ENCODE results near the gene SLC25A21. TPM values are rescaled to one million over a fixed set of nuclear protein-coding genes. Genes with fewer than 3 reads are reported as not detected.

The SLC25A21 gene
- total RNA-seq, 1 donor from 2014 or later: 6.4 TPM

- Histone ChIP-seq H3K9me3 (ENCODE audit: low read depth) (no peaks in the 10 kb centered on the region), H3K4me1 (peaks cover 15% of the 10 kb centered on the region), H3F3A (ENCODE audit: low read depth) (no peaks in the 10 kb centered on the region), H3K4me3 (no peak overlapping the region), H3K4me2 (no peak overlapping the region), H3K79me2 (ENCODE audit: low read depth) (no peaks in the 10 kb centered on the region), H3K36me3 (no peaks in the 10 kb centered on the region), H4K20me1 (ENCODE audit: low read depth) (no peaks in the 10 kb centered on the region), H2AFZ (replicated peaks) (no peak overlapping the region), H3K9ac (no peak overlapping the region), H3K27ac (no peak overlapping the region), H3K27me3 (no peaks in the 10 kb centered on the region)
- Mint-ChIP-seq H3K27ac (no peak overlapping the region), H3K4me1 (peaks cover 5% of the 10 kb centered on the region), H3K36me3 (no peaks in the 10 kb centered on the region), H3K4me3 (no peak overlapping the region), H3K27me3 (ENCODE audit: insufficient read depth, low read depth) (no peaks in the 10 kb centered on the region), H3K9me3 (no peaks in the 10 kb centered on the region)
- no peak for DNase-seq (ENCODE audit: low spot score)
- TF ChIP-seq EZH2 (IDR thresholded peaks at IDR 0.05) (no peak), CTCF (IDR thresholded peaks at IDR 0.05) (no peak), EZH2phosphoT487 (IDR thresholded peaks at IDR 0.05) (no peak)
Measured at GRCh38 chr14:36721877-36722276, 450.5 kb downstream of the SLC25A21 start.

GRCh38 chr14:36720657-36721056, 451.7 kb downstream of the SLC25A21 start:
- no peaks in the 10 kb centered on the region for H3F3A ChIP-seq (ENCODE audit: low read depth)
- TF ChIP-seq EZH2phosphoT487 (IDR thresholded peaks at IDR 0.05): no peak
- TF ChIP-seq CTCF (IDR thresholded peaks at IDR 0.05): no peak
- no peak for TF ChIP-seq EZH2 (IDR thresholded peaks at IDR 0.05)
- H3K27ac ChIP-seq: no peak overlapping the region
- no peak overlapping the region for H2AFZ ChIP-seq (replicated peaks)
- H3K4me3 ChIP-seq: no peak overlapping the region
- no peaks in the 10 kb centered on the region for H3K36me3 Mint-ChIP-seq
- H3K9me3 ChIP-seq (ENCODE audit: low read depth): no peaks in the 10 kb centered on the region
- no peaks in the 10 kb centered on the region for H3K9me3 Mint-ChIP-seq
- H3K27me3 ChIP-seq: no peaks in the 10 kb centered on the region
- H3K36me3 ChIP-seq: no peaks in the 10 kb centered on the region
- H3K27ac Mint-ChIP-seq: no peak overlapping the region
- H3K4me1 ChIP-seq: peaks cover 8% of the 10 kb centered on the region
- H3K9ac ChIP-seq: no peak overlapping the region
- H3K4me1 Mint-ChIP-seq: peaks cover 5% of the 10 kb centered on the region
- no peak overlapping the region for H3K4me2 ChIP-seq
- H3K27me3 Mint-ChIP-seq (ENCODE audit: insufficient read depth, low read depth): peaks cover 2% of the 10 kb centered on the region
- no peak overlapping the region for H3K4me3 Mint-ChIP-seq
- no peaks in the 10 kb centered on the region for H3K79me2 ChIP-seq (ENCODE audit: low read depth)
- DNase-seq (ENCODE audit: low spot score): no peak
- H4K20me1 ChIP-seq (ENCODE audit: low read depth): no peaks in the 10 kb centered on the region

GRCh38 chr14:36719823-36720222, 452.6 kb downstream of the SLC25A21 start:
- H3K36me3 ChIP-seq: no peaks in the 10 kb centered on the region
- peaks cover 8% of the 10 kb centered on the region for H3K4me1 ChIP-seq
- Mint-ChIP-seq H3K4me1 (peaks cover 5% of the 10 kb centered on the region), H3K4me3 (no peak overlapping the region), H3K36me3 (no peaks in the 10 kb centered on the region), H3K27me3 (ENCODE audit: insufficient read depth, low read depth) (peaks cover 2% of the 10 kb centered on the region), H3K9me3 (no peaks in the 10 kb centered on the region), H3K27ac (no peak overlapping the region)
- no peaks in the 10 kb centered on the region for H3K9me3 ChIP-seq (ENCODE audit: low read depth)
- H2AFZ ChIP-seq (replicated peaks): no peak overlapping the region
- TF ChIP-seq EZH2phosphoT487 (IDR thresholded peaks at IDR 0.05) (no peak), EZH2 (IDR thresholded peaks at IDR 0.05) (no peak), CTCF (IDR thresholded peaks at IDR 0.05) (no peak)
- DNase-seq (ENCODE audit: low spot score): no peak
- H3K79me2 ChIP-seq (ENCODE audit: low read depth): no peaks in the 10 kb centered on the region
- no peaks in the 10 kb centered on the region for H3K27me3 ChIP-seq
- H3K27ac ChIP-seq: no peak overlapping the region
- H3F3A ChIP-seq (ENCODE audit: low read depth): no peaks in the 10 kb centered on the region
- H3K4me3 ChIP-seq: no peak overlapping the region
- H4K20me1 ChIP-seq (ENCODE audit: low read depth): no peaks in the 10 kb centered on the region
- no peak overlapping the region for H3K4me2 ChIP-seq
- H3K9ac ChIP-seq: no peak overlapping the region
